Measurements from ENCODE around the gene FUCA1. TPM values are rescaled to one million over a fixed set of nuclear protein-coding genes. Genes with fewer than 3 reads are reported as not detected.

FUCA1 gene
- total and polyA plus RNA-seq, 2 donors (not counting 3 experiments of a cell fraction or from before 2014, with no cell fraction given) = 4.9 to 5.6 TPM

DNA sequence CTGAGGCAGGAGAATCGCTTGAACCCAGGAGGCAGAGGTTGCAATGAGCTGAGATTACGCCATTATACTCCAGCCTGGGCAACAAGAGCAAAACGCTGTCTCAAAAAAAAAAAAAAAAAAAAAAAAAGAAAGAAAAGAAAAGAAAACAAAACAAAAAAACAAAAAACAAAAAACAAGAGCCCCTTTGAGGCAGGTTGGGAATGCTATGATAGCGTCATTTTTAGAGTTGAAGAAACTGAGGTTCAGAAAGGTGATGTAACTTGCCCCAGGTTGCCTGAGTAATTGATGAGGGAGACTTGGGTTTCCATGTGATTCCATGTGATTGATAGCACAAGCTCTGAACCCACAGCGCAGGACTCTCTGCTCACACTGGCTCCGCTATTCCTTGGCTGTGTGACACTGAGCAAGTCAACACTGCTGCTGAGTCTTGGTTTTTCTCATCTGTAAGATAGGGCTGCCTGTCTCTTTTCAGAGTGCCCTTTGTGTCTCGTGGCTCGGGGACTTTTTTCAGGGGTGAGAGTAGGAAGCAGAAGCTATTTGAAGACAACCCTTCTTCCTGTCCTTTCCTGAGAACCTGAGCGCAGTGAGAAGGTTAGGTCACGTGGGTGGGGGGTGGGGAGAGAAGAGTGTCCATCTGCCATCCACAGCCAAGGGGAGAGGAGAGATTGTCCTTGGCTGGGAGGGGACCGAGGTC, 42.6 kb upstream of the FUCA1 start:
- H4K20me1 ChIP-seq (replicated peaks; ENCODE audit: control insufficient read depth, extremely low read depth, insufficient read depth, low read length) = no peaks in the 10 kb centered on the region
- no TSS peak for BruUV-seq (replicated peaks)
- ChIA-PET CTCF (interaction anchor here (0.5 to 1.3 kb wide), 2 partner anchors 101 to 139 kb away, joined by 3 to 4 read pairs; no protein-coding TSS in a partner anchor), POLR2A (no interaction called here)
- DNase-seq (ENCODE audit: low read depth, low spot score) (no peak), FAIRE-seq (no peak)
- H3K4me2 ChIP-seq (ENCODE audit: insufficient read depth, low read length) = no peak overlapping the region
- H2AFZ ChIP-seq (ENCODE audit: low read depth, low read length) = no peak overlapping the region
- intact Hi-C loops (cut with micrococcal nuclease) (no loop called here), dilution Hi-C loops (cut with MboI; ENCODE audit: extremely low pct_ligation_motif_present, low sequenced_read_pairs) (no loop called here)
- H3K79me2 ChIP-seq (ENCODE audit: control insufficient read depth, insufficient read depth, low read length) = no peaks in the 10 kb centered on the region
- peaks cover 4 to 8% of the 10 kb centered on the region in 2 experiments for H3K27me3 ChIP-seq (ENCODE audit: control insufficient read depth in 2 of 2, insufficient read depth in 2 of 2, low read length in 2 of 2)
- no peak overlapping the region for H3K9ac ChIP-seq (replicated peaks; ENCODE audit: extremely low read depth, insufficient read depth, low read length)
- H3K27ac ChIP-seq (ENCODE audit: insufficient read depth, low read depth, low read length) = no peak overlapping the region
- H3K9me3 ChIP-seq (replicated peaks; ENCODE audit: control insufficient read depth, insufficient read depth, low read length) = no peaks in the 10 kb centered on the region
- TF ChIP-seq FOS (IDR thresholded peaks at IDR 0.05; ENCODE audit: borderline replicate concordance, insufficient read depth, low read length) (no peak), EZH2 (IDR thresholded peaks at IDR 0.05; ENCODE audit: borderline replicate concordance, low read depth, low read length, severe bottlenecking) (no peak), MYC (IDR thresholded peaks at IDR 0.05; ENCODE audit: low read depth, low read length) (no peak), GATA2 (IDR thresholded peaks at IDR 0.05; ENCODE audit: insufficient read depth, insufficient read length, low read depth, low read length) (no peak), POLR2A (IDR thresholded peaks at IDR 0.05; ENCODE audit: low read depth, low read length) (no peak), JUN (IDR thresholded peaks at IDR 0.05; ENCODE audit: borderline replicate concordance, insufficient read depth, insufficient read length, low read depth) (no peak), POLR2AphosphoS5 (IDR thresholded peaks at IDR 0.05; ENCODE audit: insufficient read depth, low read depth, low read length) (no peak)
- TF ChIP-seq, protein P1, sequence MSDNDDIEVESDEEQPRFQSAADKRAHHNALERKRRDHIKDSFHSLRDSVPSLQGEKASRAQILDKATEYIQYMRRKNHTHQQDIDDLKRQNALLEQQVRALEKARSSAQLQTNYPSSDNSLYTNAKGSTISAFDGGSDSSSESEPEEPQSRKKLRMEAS (IDR thresholded peaks at IDR 0.05; ENCODE audit: insufficient read depth, insufficient read length) = no peak
- TF ChIP-seq, protein P2, sequence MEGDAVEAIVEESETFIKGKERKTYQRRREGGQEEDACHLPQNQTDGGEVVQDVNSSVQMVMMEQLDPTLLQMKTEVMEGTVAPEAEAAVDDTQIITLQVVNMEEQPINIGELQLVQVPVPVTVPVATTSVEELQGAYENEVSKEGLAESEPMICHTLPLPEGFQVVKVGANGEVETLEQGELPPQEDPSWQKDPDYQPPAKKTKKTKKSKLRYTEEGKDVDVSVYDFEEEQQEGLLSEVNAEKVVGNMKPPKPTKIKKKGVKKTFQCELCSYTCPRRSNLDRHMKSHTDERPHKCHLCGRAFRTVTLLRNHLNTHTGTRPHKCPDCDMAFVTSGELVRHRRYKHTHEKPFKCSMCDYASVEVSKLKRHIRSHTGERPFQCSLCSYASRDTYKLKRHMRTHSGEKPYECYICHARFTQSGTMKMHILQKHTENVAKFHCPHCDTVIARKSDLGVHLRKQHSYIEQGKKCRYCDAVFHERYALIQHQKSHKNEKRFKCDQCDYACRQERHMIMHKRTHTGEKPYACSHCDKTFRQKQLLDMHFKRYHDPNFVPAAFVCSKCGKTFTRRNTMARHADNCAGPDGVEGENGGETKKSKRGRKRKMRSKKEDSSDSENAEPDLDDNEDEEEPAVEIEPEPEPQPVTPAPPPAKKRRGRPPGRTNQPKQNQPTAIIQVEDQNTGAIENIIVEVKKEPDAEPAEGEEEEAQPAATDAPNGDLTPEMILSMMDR (IDR thresholded peaks at IDR 0.05; ENCODE audit: extremely low read depth in 1 of 2, insufficient read depth in 1 of 2, low read depth in 1 of 2, low read length in 2 of 2) = no peak
- no peaks in the 10 kb centered on the region for H3K4me1 ChIP-seq (ENCODE audit: control insufficient read depth, extremely low read depth, insufficient read depth, low read length)
- no peaks in the 10 kb centered on the region for H3K9me1 ChIP-seq (replicated peaks; ENCODE audit: control insufficient read depth, extremely low read depth, insufficient read depth, low read length)
- H3K36me3 ChIP-seq (ENCODE audit: control insufficient read depth in 2 of 2, extremely low read depth in 1 of 2, insufficient read depth in 2 of 2, low read length in 2 of 2) = no peaks in the 10 kb centered on the region
- no peak overlapping the region for H3K4me3 ChIP-seq (replicated peaks in 1 of 3; ENCODE audit: insufficient read depth in 1 of 3, low read depth in 1 of 3, low read length in 3 of 3)
